GM12801 (cell line): ENCODE results near the gene TMEM150B.

ENCODE experiments used
- CTCF ChIP-seq: IDR thresholded peaks from one replicate; pipeline ENCODE4 v1.5.1; 2011; ENCODE audit warnings: control low read depth; ENCODE audit not compliant: insufficient read length; ENCODE audit errors: extremely low read depth

TMEM150B gene

GRCh38 chr19:55275851-55276719 is 49.1 kb downstream of the TMEM150B start:
- no peak for TF ChIP-seq CTCF

DNA sequence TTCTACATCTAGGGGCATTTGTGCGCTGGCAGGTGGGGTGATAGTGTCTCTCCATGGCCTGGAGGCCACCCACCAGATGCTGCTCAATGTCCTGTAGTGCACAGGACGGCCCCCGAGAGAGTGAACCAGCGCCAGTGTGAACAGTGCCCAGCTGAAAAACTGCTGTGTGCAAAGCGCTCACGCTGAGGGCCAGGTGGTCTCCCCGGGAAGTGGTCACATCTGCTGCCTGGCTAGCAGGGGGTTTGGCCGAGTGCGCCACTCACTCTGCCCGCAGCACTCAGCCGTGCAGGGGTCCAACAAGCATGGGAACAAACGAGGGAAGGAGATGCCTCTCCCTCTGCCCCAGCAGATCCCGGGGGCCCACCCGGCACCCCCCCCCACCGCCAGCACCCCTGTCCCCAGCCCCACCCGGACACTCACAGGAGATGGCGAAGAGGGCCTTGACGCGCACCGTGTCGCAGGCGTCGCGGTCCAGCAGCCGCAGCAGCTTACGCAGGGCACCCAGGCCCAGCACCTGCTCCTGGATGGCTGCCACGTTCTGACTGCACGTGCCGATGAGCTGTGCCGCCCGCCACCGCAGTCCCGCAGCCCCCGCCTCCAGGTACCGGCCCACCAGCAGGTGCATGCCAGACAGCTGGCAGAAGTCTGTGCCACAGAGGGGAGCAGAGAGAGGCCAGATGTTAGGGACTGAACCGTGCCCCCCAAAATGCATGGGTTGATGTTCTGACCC is 51.0 kb downstream of the TMEM150B start:
- no peak for TF ChIP-seq CTCF

DNA sequence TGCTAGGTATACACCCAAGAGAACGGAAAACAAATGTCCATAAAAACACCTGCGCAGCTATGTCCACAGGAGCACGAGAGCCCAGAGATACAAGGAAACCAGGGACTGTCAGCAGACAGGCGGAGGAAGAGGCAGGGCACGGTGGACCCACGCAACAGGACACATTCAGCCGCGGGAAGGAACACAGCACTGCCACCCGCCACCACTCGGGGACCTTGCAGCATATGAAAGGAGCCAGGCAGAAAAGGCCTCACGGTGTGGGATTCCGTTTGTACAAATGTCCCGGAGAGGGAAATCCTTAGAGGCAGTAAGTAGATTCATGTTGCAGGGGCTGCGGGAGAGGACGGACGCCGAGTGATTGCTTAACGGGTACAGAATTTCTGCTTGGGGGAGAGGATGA is 53.0 kb downstream of the TMEM150B start:
- TF ChIP-seq CTCF, result no peak

GRCh38 chr19:55270172-55270942 is 54.8 kb downstream of the TMEM150B start:
- TF ChIP-seq CTCF, result no peak

DNA sequence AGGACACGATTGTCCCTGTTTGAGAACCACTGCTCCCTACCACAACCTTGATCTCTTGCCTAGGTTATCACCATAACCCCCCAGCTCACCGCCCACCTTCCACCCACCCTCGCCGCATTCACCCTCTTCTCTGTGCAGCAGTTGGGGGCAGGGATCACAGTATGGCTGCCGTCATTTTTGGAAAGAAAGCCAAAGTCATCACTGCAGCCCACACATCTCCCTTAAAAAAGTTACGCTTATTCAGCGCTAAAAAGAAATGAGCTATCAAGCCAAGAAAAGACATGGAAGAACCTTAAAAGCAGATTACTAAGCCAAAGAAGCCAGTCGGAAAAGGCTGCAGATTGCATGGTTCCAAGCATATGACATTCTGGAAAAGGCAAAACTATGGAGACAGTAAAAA is 55.8 kb downstream of the TMEM150B start:
- no peak for TF ChIP-seq CTCF

DNA sequence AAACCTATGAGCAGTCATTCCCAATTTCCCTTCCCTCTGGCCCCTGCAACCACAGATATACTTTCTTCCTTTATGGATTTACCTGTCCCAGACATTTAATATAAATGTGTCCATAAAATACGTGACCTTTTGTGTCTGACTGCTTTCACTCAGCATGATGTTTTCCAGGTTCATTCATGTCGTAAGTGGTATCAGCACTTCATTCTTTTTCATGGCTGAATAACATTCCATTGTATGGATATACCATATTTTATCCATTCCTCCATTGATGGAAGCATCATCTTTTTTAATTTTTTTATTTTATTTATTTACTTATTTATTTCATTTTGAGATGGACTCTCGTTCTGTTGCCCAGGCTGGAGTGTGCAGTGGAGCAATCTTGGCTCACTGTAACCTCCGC is 58.3 kb downstream of the TMEM150B start:
- TF ChIP-seq CTCF, result no peak

DNA sequence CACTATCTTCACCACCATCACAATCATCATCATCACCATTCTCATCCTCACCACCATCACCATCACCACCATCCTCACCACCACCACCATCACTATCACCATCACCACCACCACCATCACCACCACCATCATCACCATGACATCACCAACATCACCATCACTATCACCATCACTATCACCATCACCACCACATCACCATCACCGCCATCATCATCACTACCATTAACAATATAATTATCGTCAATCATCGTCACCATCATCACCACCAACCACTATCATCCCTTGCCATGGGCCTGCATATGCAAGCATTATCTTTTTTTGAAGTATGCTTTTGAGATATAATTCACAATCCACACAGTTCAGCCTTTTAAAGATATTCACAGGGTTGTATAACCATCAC is 58.7 kb downstream of the TMEM150B start:
- TF ChIP-seq CTCF, result no peak
